22Rv1 (cell line): ENCODE data around the gene CNPY1.

Experiments used
- ZFX ChIP-seq: fragments of 450-650 bp; IDR thresholded peaks from 2 replicates; pipeline ENCODE4 v1.6.1; 2017; ENCODE audit warnings: antibody characterized with exemption, borderline replicate concordance
- TF ChIP-seq, protein P1 (sequence below): fragments of 450-650 bp; IDR thresholded peaks from 2 replicates; pipeline ENCODE4 v1.5.1; 2017; ENCODE audit warnings: mild to moderate bottlenecking

DNA sequence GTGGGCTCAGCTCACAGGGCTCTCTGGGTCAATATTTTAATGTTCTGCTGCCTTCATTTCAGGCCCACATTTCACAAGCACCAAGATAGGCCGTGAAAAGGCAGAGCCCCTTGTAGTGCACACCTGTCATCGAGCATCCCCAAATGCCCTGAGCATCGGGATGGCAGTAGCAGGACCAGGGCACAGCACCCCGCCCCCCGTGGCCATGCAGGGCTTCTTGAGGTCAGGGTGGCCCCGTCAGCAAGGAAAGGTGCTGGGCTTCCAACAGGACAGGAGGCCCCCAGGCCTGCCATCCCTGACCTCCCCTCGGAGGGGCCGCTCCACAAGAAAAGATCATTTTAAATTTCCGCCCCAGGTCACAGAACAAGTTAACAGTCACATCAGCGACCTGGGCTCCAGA, 2.9 kb upstream of the CNPY1 start:
- TF ChIP-seq, protein P1, sequence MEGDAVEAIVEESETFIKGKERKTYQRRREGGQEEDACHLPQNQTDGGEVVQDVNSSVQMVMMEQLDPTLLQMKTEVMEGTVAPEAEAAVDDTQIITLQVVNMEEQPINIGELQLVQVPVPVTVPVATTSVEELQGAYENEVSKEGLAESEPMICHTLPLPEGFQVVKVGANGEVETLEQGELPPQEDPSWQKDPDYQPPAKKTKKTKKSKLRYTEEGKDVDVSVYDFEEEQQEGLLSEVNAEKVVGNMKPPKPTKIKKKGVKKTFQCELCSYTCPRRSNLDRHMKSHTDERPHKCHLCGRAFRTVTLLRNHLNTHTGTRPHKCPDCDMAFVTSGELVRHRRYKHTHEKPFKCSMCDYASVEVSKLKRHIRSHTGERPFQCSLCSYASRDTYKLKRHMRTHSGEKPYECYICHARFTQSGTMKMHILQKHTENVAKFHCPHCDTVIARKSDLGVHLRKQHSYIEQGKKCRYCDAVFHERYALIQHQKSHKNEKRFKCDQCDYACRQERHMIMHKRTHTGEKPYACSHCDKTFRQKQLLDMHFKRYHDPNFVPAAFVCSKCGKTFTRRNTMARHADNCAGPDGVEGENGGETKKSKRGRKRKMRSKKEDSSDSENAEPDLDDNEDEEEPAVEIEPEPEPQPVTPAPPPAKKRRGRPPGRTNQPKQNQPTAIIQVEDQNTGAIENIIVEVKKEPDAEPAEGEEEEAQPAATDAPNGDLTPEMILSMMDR, result no peak
- no peak for TF ChIP-seq ZFX
